Stomach smooth muscle (tissue), 2 donors: ENCODE measurements around the gene ANO8.

Experiments
- H3K27ac ChIP-seq: one replicate; pipeline ENCODE4 v1.7.0; 2013; ENCODE audit warnings: mild to moderate bottlenecking, low read length, inconsistent platforms
- H3K27me3 ChIP-seq, 2 donors: one replicate each; pipeline ENCODE4 v1.7.0; 2013; ENCODE audit warnings: low read length in 2 of 2; ENCODE audit not compliant: insufficient read depth in 2 of 2, control insufficient read depth in 1 of 2
- H3K36me3 ChIP-seq, 2 donors: one replicate each; pipeline ENCODE4 v1.7.0; 2013; ENCODE audit warnings: low read length in 2 of 2; ENCODE audit not compliant: control insufficient read depth in 2 of 2, insufficient read depth in 2 of 2
- H3K4me1 ChIP-seq: one replicate; pipeline ENCODE4 v1.7.0; 2013; ENCODE audit warnings: low read length; ENCODE audit not compliant: control insufficient read depth, insufficient read depth
- H3K4me3 ChIP-seq, 2 donors: one replicate each; pipeline ENCODE4 v1.7.0; 2013; ENCODE audit warnings: low read length in 2 of 2
- H3K9ac ChIP-seq, 2 donors: one replicate each; pipeline ENCODE4 v1.7.0; 2013; ENCODE audit warnings: low read length in 2 of 2, mild to moderate bottlenecking in 1 of 2
- H3K9me3 ChIP-seq, 2 donors: one replicate each; pipeline ENCODE4 v1.7.0; 2013; ENCODE audit warnings: low read length in 2 of 2; ENCODE audit not compliant: control insufficient read depth in 2 of 2
- donor health status: healthy.
- donor health status: Pancreatic carcinoma.

The ANO8 gene

DNA sequence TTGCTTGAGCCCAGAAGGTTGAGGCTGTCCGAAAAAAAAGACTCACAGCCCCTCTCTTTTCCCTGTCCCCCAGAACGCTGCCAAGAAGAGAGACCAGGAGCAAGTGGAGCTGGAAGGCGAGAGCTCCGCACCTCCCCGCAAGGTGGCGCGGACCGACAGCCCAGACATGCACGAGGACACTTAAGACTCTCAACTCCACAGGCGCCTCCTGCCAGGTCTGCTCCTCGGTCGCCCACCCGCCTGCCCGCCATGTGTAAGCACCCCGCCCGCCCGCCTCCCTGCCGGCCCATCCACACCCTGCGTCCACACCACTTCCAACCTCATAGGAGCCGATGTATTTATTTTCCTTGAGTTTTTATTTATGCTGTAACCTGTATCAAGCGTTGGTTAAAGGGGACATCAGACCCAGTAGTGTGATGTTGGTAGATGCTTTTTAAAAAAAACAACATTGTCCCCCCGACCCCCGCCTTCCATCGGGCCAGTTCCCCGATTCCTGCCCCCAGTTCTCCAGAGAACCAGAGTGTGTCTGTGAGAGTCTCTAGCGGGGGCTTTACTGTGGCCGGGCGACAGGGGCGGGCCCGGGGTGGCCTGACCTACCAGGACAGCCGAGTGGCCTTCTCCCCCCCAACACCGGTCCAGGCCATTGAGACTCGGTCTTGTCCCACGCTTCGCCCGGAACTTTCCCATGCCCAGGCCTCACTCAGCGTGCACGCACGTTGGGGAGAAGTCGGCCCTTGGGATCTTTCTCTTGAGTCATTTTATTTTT is 15.0 kb downstream of the ANO8 start:
- H3K4me3 ChIP-seq: no peak overlapping the region
- H3K36me3 ChIP-seq: peaks cover 17 to 23% of the 10 kb centered on the region in 2 donors
- no peaks in the 10 kb centered on the region for H3K9me3 ChIP-seq
- H3K27ac ChIP-seq: no peak overlapping the region
- no peak overlapping the region for H3K9ac ChIP-seq
- H3K27me3 ChIP-seq: no peaks in the 10 kb centered on the region
- peaks cover 4% of the 10 kb centered on the region for H3K4me1 ChIP-seq

DNA sequence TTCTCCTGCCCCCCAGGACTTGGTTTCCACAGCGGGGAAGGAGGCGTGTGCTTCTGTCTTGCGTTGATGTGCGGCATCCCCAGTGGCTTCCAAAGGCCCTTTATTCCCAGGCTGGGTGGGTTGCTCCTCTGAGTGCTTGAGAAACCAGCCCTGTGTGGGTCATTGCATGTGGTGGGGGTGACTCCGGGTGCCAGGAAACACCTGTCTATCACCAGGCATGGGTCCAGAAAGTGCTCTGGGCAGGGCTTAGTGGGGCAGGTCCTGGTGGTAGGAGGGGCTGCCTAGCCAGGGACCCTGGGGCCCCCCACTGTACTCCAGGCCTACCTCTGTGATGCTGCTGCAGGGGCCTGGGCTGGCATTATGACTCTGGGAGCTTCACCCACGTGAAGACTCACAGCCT is 15.7 kb downstream of the ANO8 start:
- no peak overlapping the region for H3K4me3 ChIP-seq
- peaks cover 4% of the 10 kb centered on the region for H3K4me1 ChIP-seq
- peaks cover 24 to 30% of the 10 kb centered on the region in 2 donors for H3K36me3 ChIP-seq
- H3K9ac ChIP-seq: no peak overlapping the region
- no peaks in the 10 kb centered on the region for H3K9me3 ChIP-seq
- no peaks in the 10 kb centered on the region for H3K27me3 ChIP-seq
- no peak overlapping the region for H3K27ac ChIP-seq

DNA sequence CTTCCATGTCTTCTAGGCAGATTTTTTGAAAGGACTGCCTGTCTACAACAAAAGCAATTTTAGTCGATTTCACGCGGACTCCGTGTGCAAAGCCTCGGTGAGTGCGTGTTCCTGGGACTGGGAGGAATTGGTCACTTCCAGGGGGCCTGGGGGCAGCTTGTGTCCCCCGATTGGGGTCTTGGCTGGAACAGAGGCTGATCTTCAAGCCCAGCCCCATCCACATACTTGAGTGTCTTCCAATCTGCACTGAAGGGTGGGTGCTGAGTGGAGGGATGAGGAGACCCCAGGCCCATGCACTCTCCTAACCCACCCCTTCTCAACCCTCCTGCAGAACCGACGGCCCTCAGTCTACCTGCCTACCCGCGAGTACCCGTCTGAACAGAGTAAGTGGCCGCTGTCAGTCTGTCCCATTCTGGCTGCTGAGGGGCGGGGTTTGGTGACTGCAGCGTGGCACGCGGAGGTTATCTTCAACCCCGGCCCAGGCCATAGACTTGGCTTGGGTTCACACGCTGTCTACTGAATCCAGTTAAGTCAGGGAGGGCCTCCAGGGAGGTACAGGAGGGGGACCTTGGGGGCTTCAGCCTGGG is 20.6 kb downstream of the ANO8 start:
- no peaks in the 10 kb centered on the region for H3K27me3 ChIP-seq
- H3K27ac ChIP-seq: no peak overlapping the region
- H3K4me3 ChIP-seq: no peak overlapping the region
- H3K4me1 ChIP-seq: peaks cover 23% of the 10 kb centered on the region
- H3K9me3 ChIP-seq: no peaks in the 10 kb centered on the region
- H3K9ac ChIP-seq: no peak overlapping the region
- peaks cover 18 to 21% of the 10 kb centered on the region in 2 donors for H3K36me3 ChIP-seq

DNA sequence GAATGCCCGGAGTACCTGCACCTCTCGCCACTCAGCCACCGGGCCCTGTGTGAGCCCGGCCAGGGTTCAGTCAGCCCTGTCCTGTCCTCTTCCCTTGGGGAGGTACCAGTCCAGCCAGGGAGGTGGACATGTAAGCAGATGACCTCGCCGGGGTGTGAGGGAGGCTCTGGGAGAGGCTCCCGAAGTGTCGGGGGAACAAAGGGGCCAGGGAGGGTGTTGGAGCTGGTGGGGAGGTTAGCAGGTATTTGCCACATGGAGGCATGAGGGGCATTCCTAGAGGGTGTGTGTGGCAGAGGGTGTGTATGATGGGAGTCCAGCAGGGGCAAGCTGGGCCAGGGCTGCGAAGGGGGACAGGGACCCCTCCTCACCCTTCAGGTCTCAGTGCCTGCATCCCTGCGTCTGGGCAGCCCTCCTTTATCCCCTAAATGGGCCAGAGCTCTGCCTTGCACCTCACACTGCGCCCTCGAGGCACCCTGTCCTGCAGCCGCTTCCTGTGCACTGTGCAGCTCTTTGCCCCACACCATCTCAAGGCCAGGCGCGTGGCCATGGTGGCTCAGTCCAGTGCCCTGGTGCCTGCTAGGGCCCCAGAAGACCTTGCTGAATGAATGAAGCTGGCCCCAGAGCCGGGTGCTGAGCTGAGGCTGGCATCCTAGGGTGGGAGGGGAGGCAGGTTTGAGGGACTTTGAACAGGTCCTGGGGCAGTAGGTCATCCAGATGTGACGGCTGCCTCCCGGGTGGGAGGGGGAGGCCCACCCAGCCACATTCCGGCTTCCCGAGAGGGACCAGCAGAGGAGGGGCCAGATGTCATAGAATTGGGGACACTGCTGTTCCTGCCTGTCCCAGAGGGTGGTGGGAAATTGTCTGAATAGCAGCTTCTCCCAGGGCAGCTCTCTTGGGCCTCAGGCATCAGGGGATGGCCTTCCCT is 22.2 kb downstream of the ANO8 start:
- Histone ChIP-seq H3K4me3 (no peak overlapping the region), H3K9ac (no peak overlapping the region), H3K27ac (no peak overlapping the region), H3K4me1 (peaks cover 27% of the 10 kb centered on the region), H3K27me3 (no peaks in the 10 kb centered on the region), H3K9me3 (no peaks in the 10 kb centered on the region), H3K36me3 (peaks cover 18 to 19% of the 10 kb centered on the region in 2 donors)

DNA sequence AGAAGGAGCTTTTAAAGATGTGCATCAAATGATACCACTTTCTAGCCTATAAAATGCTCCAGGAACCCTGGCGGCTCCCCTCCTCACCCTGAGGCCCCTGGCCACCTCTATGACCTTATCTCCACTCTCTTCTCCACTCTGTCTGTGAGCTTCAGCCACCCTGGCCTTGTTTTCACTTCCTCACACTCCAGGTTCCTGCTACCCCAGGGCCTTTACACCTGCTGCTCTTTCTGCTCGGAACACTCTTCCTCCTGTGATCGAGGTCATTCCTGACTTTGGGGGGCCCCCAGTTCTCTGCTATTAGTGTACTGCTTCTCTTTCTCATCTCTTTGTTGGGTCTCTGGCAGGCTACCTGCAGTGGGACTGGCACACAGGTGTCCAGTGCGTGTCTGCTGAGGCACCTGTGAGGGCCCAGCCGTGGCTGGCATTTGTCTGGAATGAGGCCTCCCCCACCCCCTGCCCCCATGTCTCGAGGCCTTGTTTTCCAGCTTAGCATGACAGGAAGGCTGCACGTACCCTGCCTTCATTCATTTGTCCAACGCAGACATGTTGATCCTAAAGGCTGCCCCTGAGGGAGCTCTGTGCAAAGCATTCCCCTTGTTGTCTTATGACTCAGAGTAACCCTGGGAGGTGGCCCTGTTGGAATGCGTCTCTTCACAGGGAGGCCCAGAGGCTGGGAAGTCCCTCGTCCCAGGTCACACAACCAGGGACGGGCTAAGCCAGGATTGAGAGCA is 23.0 kb downstream of the ANO8 start:
- no peak overlapping the region for H3K27ac ChIP-seq
- H3K36me3 ChIP-seq: peaks cover 18 to 19% of the 10 kb centered on the region in 2 donors
- H3K9ac ChIP-seq: no peak overlapping the region
- no peak overlapping the region for H3K4me3 ChIP-seq
- H3K27me3 ChIP-seq: no peaks in the 10 kb centered on the region
- no peaks in the 10 kb centered on the region for H3K9me3 ChIP-seq
- peaks cover 31% of the 10 kb centered on the region for H3K4me1 ChIP-seq

DNA sequence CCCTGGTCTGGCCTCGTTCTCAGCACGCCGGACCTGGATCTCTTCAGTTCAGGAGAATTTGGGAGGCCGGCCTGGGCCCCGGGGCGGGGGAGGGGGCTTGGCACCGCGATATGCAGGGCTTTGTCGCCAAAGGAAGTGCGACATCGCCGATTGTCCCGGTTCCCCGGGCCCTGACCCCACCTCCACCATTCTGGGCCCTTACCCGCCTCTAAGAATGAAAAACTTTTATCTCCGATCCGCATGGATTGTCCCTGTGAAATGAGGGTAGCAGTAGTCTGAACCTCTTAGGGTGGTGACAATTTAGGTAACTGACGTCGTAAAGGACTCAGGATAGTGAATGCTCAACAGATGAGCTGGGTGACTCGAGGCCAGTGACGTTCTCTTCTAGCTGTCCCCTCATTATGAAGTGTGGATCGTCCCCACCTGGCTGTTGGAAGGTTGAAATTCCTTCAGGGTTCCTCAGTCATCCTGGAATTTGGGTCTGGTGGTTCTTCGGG is 24.6 kb downstream of the ANO8 start:
- H3K36me3 ChIP-seq: peaks cover 11 to 12% of the 10 kb centered on the region in 2 donors
- H3K4me1 ChIP-seq: peaks cover 42% of the 10 kb centered on the region
- no peaks in the 10 kb centered on the region for H3K27me3 ChIP-seq
- peak overlapping the region; percentile 79 to 86 for H3K9ac ChIP-seq
- H3K27ac ChIP-seq: no peak overlapping the region
- H3K9me3 ChIP-seq: no peaks in the 10 kb centered on the region
- H3K4me3 ChIP-seq: peak overlapping the region; percentile 76 to 91

DNA sequence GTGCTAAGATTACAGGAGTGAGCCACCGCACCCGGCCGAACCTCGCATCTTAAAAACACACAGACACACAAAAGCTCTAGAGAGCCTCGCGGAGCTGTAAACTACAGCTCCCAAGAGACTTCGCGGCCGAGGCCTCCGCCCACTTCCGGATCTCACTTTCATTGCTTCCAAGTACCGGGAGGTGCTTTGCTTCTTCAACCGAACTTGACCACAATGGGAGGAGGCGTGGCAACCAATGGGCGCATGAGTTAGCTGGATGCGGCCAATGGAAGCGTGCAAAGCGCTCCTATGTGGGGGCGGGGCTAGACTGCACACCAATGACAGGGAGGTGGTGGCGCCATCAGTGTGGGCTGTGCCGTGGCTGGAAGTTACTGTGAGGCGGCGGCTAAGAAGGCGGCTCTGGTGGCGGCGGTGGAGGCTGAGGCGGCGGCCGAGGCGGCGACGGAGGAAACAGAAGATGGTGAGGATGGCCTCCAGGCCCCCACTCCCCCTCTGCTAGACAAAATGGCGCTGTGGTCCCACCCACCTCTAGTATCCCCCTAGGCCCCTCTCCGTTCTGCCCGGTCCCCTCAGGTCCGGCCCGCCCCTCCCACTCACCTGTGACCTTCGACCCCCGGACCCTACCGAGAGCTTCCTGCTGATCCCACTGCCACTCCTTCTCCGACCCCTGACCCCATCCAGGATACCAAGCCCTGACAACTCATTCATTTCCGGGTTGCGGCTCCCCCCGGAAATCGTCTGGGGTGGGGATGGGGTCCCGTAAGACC is 25.3 kb downstream of the ANO8 start, which contains the start of gene DDA1:
Gene DDA1 (plus strand): TSS at position 366 of the 767 bp plus-strand sequence. CDS start 92 bp downstream, at position 458.
- Histone ChIP-seq H3K27ac (peak within 1 kb of the TSS; percentile 55), H3K27me3 (no peaks in the 10 kb centered on the region), H3K4me1 (peaks cover 48% of the 10 kb centered on the region), H3K9me3 (no peaks in the 10 kb centered on the region), H3K4me3 (peak within 1 kb of the TSS; percentile 76 to 91), H3K36me3 (peaks cover 6 to 7% of the 10 kb centered on the region in 2 donors), H3K9ac (peak within 1 kb of the TSS; percentile 79 to 86)

DNA sequence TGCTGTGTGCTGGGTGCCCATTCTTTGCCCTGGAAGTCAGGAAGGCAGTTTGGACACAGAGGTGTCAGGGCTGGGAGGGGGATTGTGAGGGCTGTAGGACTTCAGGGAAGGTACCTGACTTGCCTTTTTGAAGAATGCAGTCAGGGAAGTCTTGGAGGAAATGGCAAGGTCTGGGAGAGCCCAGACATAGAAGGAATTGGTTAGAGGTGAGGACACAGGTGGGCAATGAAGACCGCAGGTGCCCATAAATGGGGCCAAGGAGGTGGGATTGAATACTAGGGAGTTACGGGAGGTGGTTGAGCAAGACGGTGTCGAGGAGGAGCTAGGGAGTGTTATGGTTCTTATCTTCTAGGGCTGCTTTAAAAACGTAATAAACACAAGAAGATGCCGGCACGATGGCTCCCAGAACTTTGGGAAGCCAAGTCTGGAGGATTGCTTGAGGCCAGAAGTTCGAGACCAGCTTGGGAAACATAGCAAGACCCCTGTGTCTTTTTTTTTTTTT is 26.7 kb downstream of the ANO8 start:
- Histone ChIP-seq H3K9me3 (no peaks in the 10 kb centered on the region), H3K27me3 (no peaks in the 10 kb centered on the region), H3K27ac (peak overlapping the region; percentile 11), H3K36me3 (peaks cover 0 to 2% of the 10 kb centered on the region in 2 donors), H3K9ac (no peak overlapping the region), H3K4me3 (no peak overlapping the region), H3K4me1 (peaks cover 58% of the 10 kb centered on the region)

DNA sequence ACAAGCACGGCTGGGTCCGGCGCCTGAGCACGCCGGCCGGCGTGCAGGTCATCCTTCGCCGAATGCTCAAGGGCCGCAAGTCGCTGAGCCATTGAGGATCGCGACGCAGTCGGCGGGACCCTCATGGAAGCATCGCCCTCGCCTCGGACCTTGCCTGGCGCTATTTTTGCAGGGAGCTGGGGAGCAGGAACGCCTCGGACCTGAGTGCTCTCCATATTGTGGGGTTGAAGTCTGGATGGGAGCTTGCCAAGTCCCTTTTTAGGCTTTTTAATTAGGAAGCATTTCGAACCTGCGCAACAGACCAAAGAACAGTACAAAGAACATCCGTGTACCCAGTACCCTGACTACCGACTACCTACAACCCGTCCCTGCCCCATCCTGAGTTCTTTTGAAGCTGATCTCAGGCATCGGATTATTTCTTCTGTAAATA is 28.4 kb downstream of the ANO8 start:
- H3K36me3 ChIP-seq: no peaks in the 10 kb centered on the region
- peak overlapping the region; percentile 90 for H3K27ac ChIP-seq
- no peaks in the 10 kb centered on the region for H3K27me3 ChIP-seq
- no peaks in the 10 kb centered on the region for H3K9me3 ChIP-seq
- peaks cover 64% of the 10 kb centered on the region for H3K4me1 ChIP-seq
- H3K9ac ChIP-seq: peak overlapping the region; percentile 83 to 86
- H3K4me3 ChIP-seq: peak overlapping the region; percentile 86 to 91
